HepG2 (cell line): ENCODE measurements around the gene FAM168A. TPM values are rescaled to one million over a fixed set of nuclear protein-coding genes. Genes with fewer than 3 reads are reported as not detected.
A peak's percentile ranks its signal among the peaks of the same experiment; 100 is the strongest.

Experiments used
- HDAC1 ChIP-seq: sonication (generic); formaldehyde crosslinking; IDR thresholded peaks from 2 replicates; pipeline ENCODE4 v1.5.1; 2020; ENCODE audit warnings: mild to moderate bottlenecking, missing genetic modification reagents
- HINFP ChIP-seq: sonication (generic); formaldehyde crosslinking; IDR thresholded peaks from 2 replicates; pipeline ENCODE4 v1.4.0; 2020; ENCODE audit warnings: low read depth, mild to moderate bottlenecking, missing genetic modification reagents
- KDM2A ChIP-seq: sonication (generic); formaldehyde crosslinking; IDR thresholded peaks from 2 replicates; pipeline ENCODE4 v1.4.0; 2020; ENCODE audit warnings: low read depth, missing genetic modification reagents, borderline replicate concordance
- MLLT10 ChIP-seq: sonication (generic); formaldehyde crosslinking; IDR thresholded peaks from 2 replicates; pipeline ENCODE4 v1.4.0; 2020; ENCODE audit warnings: missing genetic modification reagents
- NPAS2 ChIP-seq: sonication (generic); formaldehyde crosslinking; IDR thresholded peaks from 2 replicates; pipeline ENCODE4 v1.8.0; 2022; ENCODE audit warnings: mild to moderate bottlenecking, missing genetic modification reagents, borderline replicate concordance
- NR2F6 ChIP-seq, 2 experiments: IDR thresholded peaks; 2 replicates each; pipeline ENCODE4 v1.6.1; 2016; ENCODE audit warnings: antibody characterized with exemption in 1 of 2, mild to moderate bottlenecking in 1 of 2
- SCMH1 ChIP-seq: sonication (generic); formaldehyde crosslinking; IDR thresholded peaks from 2 replicates; pipeline ENCODE4 v1.9.0; 2021; ENCODE audit warnings: missing genetic modification reagents, mild to moderate bottlenecking, borderline replicate concordance
- SMARCC2 ChIP-seq: fragments of 450-650 bp; IDR thresholded peaks from 2 replicates; pipeline ENCODE4 v1.6.1; 2017; ENCODE audit warnings: antibody characterized with exemption, mild to moderate bottlenecking
- STAG1 ChIP-seq: sonication (generic); formaldehyde crosslinking; IDR thresholded peaks from 2 replicates; pipeline ENCODE4 v1.4.0; 2020; ENCODE audit warnings: missing genetic modification reagents
- TBX3 ChIP-seq: fragments of 450-650 bp; IDR thresholded peaks from 2 replicates; pipeline ENCODE4 v1.6.1; 2017; ENCODE audit warnings: antibody characterized with exemption, mild to moderate bottlenecking, inconsistent platforms, borderline replicate concordance
- ZFP36L2 ChIP-seq: sonication (generic); formaldehyde crosslinking; IDR thresholded peaks from 2 replicates; pipeline ENCODE4 v1.4.0; 2020; ENCODE audit warnings: missing genetic modification reagents
- ZNF224 ChIP-seq: sonication (generic); formaldehyde crosslinking; IDR thresholded peaks from 2 replicates; pipeline ENCODE4 v1.5.0; 2020; ENCODE audit warnings: mild to moderate bottlenecking, missing genetic modification reagents
- ZNF256 ChIP-seq: sonication (generic); formaldehyde crosslinking; conservative IDR thresholded peaks from 2 replicates; pipeline ENCODE4 v1.4.0; 2020; ENCODE audit warnings: missing genetic modification reagents
- ZNF550 ChIP-seq: sonication (generic); formaldehyde crosslinking; IDR thresholded peaks from 2 replicates; pipeline ENCODE4 v1.4.0; 2020; ENCODE audit warnings: mild to moderate bottlenecking, missing genetic modification reagents, borderline replicate concordance
- ZNF609 ChIP-seq: sonication (generic); formaldehyde crosslinking; IDR thresholded peaks from 2 replicates; pipeline ENCODE4 v1.4.0; 2020; ENCODE audit warnings: mild to moderate bottlenecking, missing genetic modification reagents, borderline replicate concordance
- ZNF619 ChIP-seq: sonication (generic); formaldehyde crosslinking; IDR thresholded peaks from 2 replicates; pipeline ENCODE4 v1.4.0; 2020; ENCODE audit warnings: mild to moderate bottlenecking, missing genetic modification reagents
- ZNF770 ChIP-seq: sonication (generic); formaldehyde crosslinking; IDR thresholded peaks from 2 replicates; pipeline ENCODE4 v1.5.0; 2020; ENCODE audit warnings: mild to moderate bottlenecking, missing genetic modification reagents
- ZNF879 ChIP-seq: sonication (generic); formaldehyde crosslinking; IDR thresholded peaks from 2 replicates; pipeline ENCODE4 v1.8.1; 2023; ENCODE audit warnings: missing genetic modification reagents
- polyA plus RNA-seq, 8 experiments: library from polyadenylated mRNA; depleted of rRNA in 3 of 8; stranded (reverse) in 7 of 8; unstranded in 1 of 8; fragments of >200 nt; fragmentation: Illumina TruSeq in 4 of 8; extraction: Trizol in 4 of 8; gene quantifications; 2 replicates each; pipeline versions ENCODE4 v1.2.1 to v1.2.3, GENCODE V29; 2011 to 2016; ENCODE audit warnings: low read depth in 4 of 8, missing spikeins in 1 of 8, mixed read lengths in 1 of 8; ENCODE audit not compliant: insufficient read depth in 1 of 8
- total RNA-seq, 5 experiments: library from RNA; depleted of rRNA; stranded (reverse); fragments of >200 nt; fragmentation: Illumina TruSeq; extraction: Trizol; gene quantifications; 2 replicates each; pipeline ENCODE4 v1.2.3, GENCODE V29; 2016; ENCODE audit warnings: low read depth in 1 of 5
- TF ChIP-seq, protein P1 (sequence below): sonication (generic); formaldehyde crosslinking; IDR thresholded peaks from 2 replicates; pipeline ENCODE4 v1.4.0; 2020; ENCODE audit warnings: missing genetic modification reagents

The FAM168A gene
- total and polyA plus RNA-seq, 2 of the 13 experiments (the other 11 are each of a cell fraction or from before 2014, with no cell fraction given), result 13.9 to 15.8 TPM

GRCh38 chr11:73393479-73394415 is 204.2 kb downstream of the FAM168A start (continued):
- no peak for TF ChIP-seq TBX3
- no peak for TF ChIP-seq ZNF224 (CRISPR knock-in tag)
- TF ChIP-seq SMARCC2, result no peak
- no peak for TF ChIP-seq SCMH1 (CRISPR knock-in tag)
- TF ChIP-seq, protein P1, sequence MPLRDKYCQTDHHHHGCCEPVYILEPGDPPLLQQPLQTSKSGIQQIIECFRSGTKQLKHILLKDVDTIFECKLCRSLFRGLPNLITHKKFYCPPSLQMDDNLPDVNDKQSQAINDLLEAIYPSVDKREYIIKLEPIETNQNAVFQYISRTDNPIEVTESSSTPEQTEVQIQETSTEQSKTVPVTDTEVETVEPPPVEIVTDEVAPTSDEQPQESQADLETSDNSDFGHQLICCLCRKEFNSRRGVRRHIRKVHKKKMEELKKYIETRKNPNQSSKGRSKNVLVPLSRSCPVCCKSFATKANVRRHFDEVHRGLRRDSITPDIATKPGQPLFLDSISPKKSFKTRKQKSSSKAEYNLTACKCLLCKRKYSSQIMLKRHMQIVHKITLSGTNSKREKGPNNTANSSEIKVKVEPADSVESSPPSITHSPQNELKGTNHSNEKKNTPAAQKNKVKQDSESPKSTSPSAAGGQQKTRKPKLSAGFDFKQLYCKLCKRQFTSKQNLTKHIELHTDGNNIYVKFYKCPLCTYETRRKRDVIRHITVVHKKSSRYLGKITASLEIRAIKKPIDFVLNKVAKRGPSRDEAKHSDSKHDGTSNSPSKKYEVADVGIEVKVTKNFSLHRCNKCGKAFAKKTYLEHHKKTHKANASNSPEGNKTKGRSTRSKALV (CRISPR knock-in tag), result no peak
- no peak for TF ChIP-seq ZNF609 (CRISPR knock-in tag)
- TF ChIP-seq ZNF550 (CRISPR knock-in tag), result no peak
- no peak for TF ChIP-seq ZNF770 (CRISPR knock-in tag)
- TF ChIP-seq STAG1 (CRISPR knock-in tag), result peak; percentile 86
- no peak for TF ChIP-seq ZNF619 (CRISPR knock-in tag)
- no peak for TF ChIP-seq NR2F6 (IDR thresholded peaks at IDR 0.05)
- 0 out of 2 replicates have a peak, but pooled peaks have one; percentile 14 for TF ChIP-seq NR2F6 (CRISPR knock-in tag; IDR thresholded peaks at IDR 0.05)
- TF ChIP-seq KDM2A (CRISPR knock-in tag), result 0 out of 2 replicates have a peak, but pooled peaks have one; percentile 18
- no peak for TF ChIP-seq NPAS2 (CRISPR knock-in tag)
- no peak for TF ChIP-seq ZFP36L2 (CRISPR knock-in tag)
- no peak for TF ChIP-seq HINFP (CRISPR knock-in tag)
- TF ChIP-seq HDAC1 (CRISPR knock-in tag), result no peak
- TF ChIP-seq MLLT10 (CRISPR knock-in tag), result no peak
- TF ChIP-seq ZNF256 (CRISPR knock-in tag), result no peak
- TF ChIP-seq ZNF879 (CRISPR knock-in tag), result no peak
